Gastrocnemius medialis (tissue), 4 donors: ENCODE data around the gene CCNB2. TPM values are rescaled to one million over a fixed set of nuclear protein-coding genes. Genes with fewer than 3 reads are reported as not detected.

Source experiments
- ATAC-seq, 2 donors: fragments of 150-250 bp; one replicate each; pipeline ENCODE4 v1.9.1; 2016
- DNase-seq, 2 donors: peaks; one replicate each; pipeline ENCODE4 v3.0.0-alpha.2; 2019
- H3K27ac ChIP-seq, 4 donors: fragments of 200-600 bp; sonication (generic); 1 replicate in 1 of 4; 2 replicates in 3 of 4; pipeline ENCODE4 v1.5.1; 2016 to 2018; ENCODE audit warnings: mild to moderate bottlenecking in 2 of 4, moderate library complexity in 1 of 4
- H3K27me3 ChIP-seq, 3 donors: fragments of 200-600 bp; sonication (generic) in 2 of 3; 1 replicate in 1 of 3; 2 replicates in 2 of 3; pipeline versions ENCODE4 v1.5.1 to v1.6.0; 2016 to 2019; ENCODE audit warnings: mild to moderate bottlenecking in 1 of 3, moderate library complexity in 1 of 3
- H3K36me3 ChIP-seq, 2 donors: fragments of 200-600 bp; sonication (generic) in 1 of 2; one replicate each; pipeline ENCODE4 v1.5.1; 2017 to 2018
- H3K4me1 ChIP-seq, 2 donors: fragments of 200-600 bp; sonication (generic) in 1 of 2; one replicate each; pipeline ENCODE4 v1.5.1; 2016 to 2017; ENCODE audit warnings: mild to moderate bottlenecking in 2 of 2
- H3K4me3 ChIP-seq, 4 donors: fragments of 200-600 bp; sonication (generic) in 3 of 4; 1 replicate in 1 of 4; 2 replicates in 3 of 4; pipeline ENCODE4 v1.5.1; 2016 to 2019; ENCODE audit warnings: mild to moderate bottlenecking in 2 of 4
- H3K9me3 ChIP-seq, 3 donors: fragments of 200-600 bp; sonication (generic) in 2 of 3; 1 replicate in 1 of 3; 2 replicates in 2 of 3; pipeline ENCODE4 v1.5.1; 2016 to 2019
- CTCF ChIP-seq, 5 experiments: fragments of 450-650 bp in 3 of 5; fragments of 200-600 bp in 2 of 5; sonication (generic) in 2 of 5; IDR thresholded peaks in 4 of 5; conservative IDR thresholded peaks in 1 of 5; 1 replicate in 4 of 5; 2 replicates in 1 of 5; pipeline ENCODE4 v1.5.1; 2016 to 2019; ENCODE audit warnings: antibody characterized with exemption in 5 of 5, mild to moderate bottlenecking in 3 of 5, moderate library complexity in 3 of 5
- POLR2A ChIP-seq, 2 donors: fragments of 450-650 bp; IDR thresholded peaks; one replicate each; pipeline ENCODE4 v1.6.1; 2017; ENCODE audit warnings: antibody characterized with exemption in 2 of 2, mild to moderate bottlenecking in 2 of 2, moderate library complexity in 2 of 2
- in situ Hi-C, 4 donors: fragments of 200-750 bp; cut with MboI; loops; one replicate each; pipeline versions ENCODE4 v1.15.0 to v1.8.0; 2017; ENCODE audit warnings: low sequenced_read_pairs in 4 of 4
- intact Hi-C: fragments of 100-400 bp; cut with DNase I; formaldehyde crosslinking; loops from one replicate; pipeline ENCODE4 v1.15.1; 2023; ENCODE audit warnings: low total_unique reads
- total RNA-seq, 4 donors: library from RNA; depleted of rRNA; stranded (reverse); fragments of >200 nt; gene quantifications; one replicate each; pipeline versions ENCODE4 v1.1.0 to v1.2.3, GENCODE V29; 2016

Gene CCNB2
- under 1 TPM in 2 of 4 donors, not detected in 2; 0.33 to 0.62 TPM for total RNA-seq

- in situ Hi-C loops (loop anchor here in 1 of 4 donors (10.0 kb wide), 1 partner anchor 120 kb away; the partner anchor contains the start of gene RNF111), intact Hi-C loops (loop anchor here (10.0 kb wide), 1 partner anchor 120 kb away; the partner anchor contains the start of gene RNF111)
- peak; percentile 94 to 98 for ATAC-seq
- peaks cover 6 to 13% of the 10 kb centered on the region in 2 donors for H3K4me1 ChIP-seq
- H3K27me3 ChIP-seq: no peaks in the 10 kb centered on the region
- TF ChIP-seq CTCF (IDR thresholded peaks at IDR 0.05 in 4 of 5, conservative IDR thresholded peaks at IDR 0.05 in 1 of 5) (no peak), POLR2A (IDR thresholded peaks at IDR 0.05) (no peak)
- DNase-seq: peak; percentile 70 to 83
- H3K27ac ChIP-seq: peak within 1 kb of the TSS in 3 of 4 donors; percentile 52 to 65 (median 64)
- peak within 1 kb of the TSS; percentile 50 to 84 (median 63) for H3K4me3 ChIP-seq
- H3K36me3 ChIP-seq: no peaks in the 10 kb centered on the region
- no peaks in the 10 kb centered on the region for H3K9me3 ChIP-seq
These were observed at the start of gene CCNB2 for GRCh38 chr15:59104912-59105732. CCNB2 (plus strand) TSS chr15:59105146; CDS start chr15:59105269, 123 bp downstream.

GRCh38 chr15:59059076-59059597, 45.8 kb upstream of the CCNB2 start:
- Histone ChIP-seq H3K4me3 (no peak overlapping the region), H3K4me1 (peaks cover 0 to 7% of the 10 kb centered on the region in 2 donors), H3K27ac (no peak overlapping the region), H3K9me3 (no peaks in the 10 kb centered on the region), H3K27me3 (no peaks in the 10 kb centered on the region), H3K36me3 (peaks cover 0 to 59% of the 10 kb centered on the region in 2 donors)
- no peak for ATAC-seq
- intact Hi-C loops: no loop called here
- TF ChIP-seq CTCF (IDR thresholded peaks at IDR 0.05 in 4 of 5, conservative IDR thresholded peaks at IDR 0.05 in 1 of 5): no peak
- no peak for TF ChIP-seq POLR2A (IDR thresholded peaks at IDR 0.05)
- DNase-seq: no peak
- in situ Hi-C loops: no loop called here

GRCh38 chr15:59060348-59060747, 44.6 kb upstream of the CCNB2 start:
- Histone ChIP-seq H3K27me3 (no peaks in the 10 kb centered on the region), H3K4me3 (no peak overlapping the region), H3K36me3 (peaks cover 0 to 62% of the 10 kb centered on the region in 2 donors), H3K4me1 (peaks cover 0 to 7% of the 10 kb centered on the region in 2 donors), H3K27ac (no peak overlapping the region), H3K9me3 (no peaks in the 10 kb centered on the region)
- in situ Hi-C loops: no loop called here
- no peak for TF ChIP-seq CTCF (IDR thresholded peaks at IDR 0.05 in 4 of 5, conservative IDR thresholded peaks at IDR 0.05 in 1 of 5)
- TF ChIP-seq POLR2A (IDR thresholded peaks at IDR 0.05): no peak
- intact Hi-C loops: no loop called here
- DNase-seq: no peak
- ATAC-seq: no peak

GRCh38 chr15:59063042-59063441, 41.9 kb upstream of the CCNB2 start:
- Histone ChIP-seq H3K27ac (peak overlapping the region; percentile 2 to 66 (median 52)), H3K4me3 (no peak overlapping the region), H3K36me3 (peaks cover 0 to 78% of the 10 kb centered on the region in 2 donors), H3K9me3 (no peaks in the 10 kb centered on the region), H3K27me3 (no peaks in the 10 kb centered on the region), H3K4me1 (peaks cover 0 to 7% of the 10 kb centered on the region in 2 donors)
- TF ChIP-seq POLR2A (IDR thresholded peaks at IDR 0.05): no peak
- TF ChIP-seq CTCF (IDR thresholded peaks at IDR 0.05 in 4 of 5, conservative IDR thresholded peaks at IDR 0.05 in 1 of 5): no peak
- DNase-seq (no peak), ATAC-seq (peak; percentile 62 to 96)
- intact Hi-C loops (no loop called here), in situ Hi-C loops (no loop called here)
